Measurements from ENCODE around the gene CHCHD6. TPM values are rescaled to one million over a fixed set of nuclear protein-coding genes. Genes with fewer than 3 reads are reported as not detected.

CHCHD6 gene
- total and polyA plus RNA-seq, 2 of the 4 experiments (the other 2 are of a cell fraction), result 18.8 to 28.9 TPM

GRCh38 chr3:126968391-126969390, 264.7 kb downstream of the CHCHD6 start:
- dilution Hi-C loops (cut with HindIII; ENCODE audit: low sequenced_read_pairs, unreplicated experiment), result no loop called here
- WGBS, 2 experiments (ENCODE audit: extremely low coverage in 2 of 2, insufficient read length in 1 of 2), result 86% methylated on average over 5 of the region's 20 CpGs; no CpG with 5 or more reads in 1 of the 2 experiments
- no peaks in the 10 kb centered on the region for H4K20me1 ChIP-seq (ENCODE audit: insufficient read depth, low read length)
- no peak overlapping the region for H3K23ac ChIP-seq (ENCODE audit: low read depth, low read length)
- H3K4ac ChIP-seq (ENCODE audit: low read depth, low read length), result no peak overlapping the region
- no peak overlapping the region for H3K4me3 ChIP-seq (ENCODE audit: insufficient read depth, low read depth, low read length)
- H4K91ac ChIP-seq (ENCODE audit: insufficient read depth, low read depth, low read length), result no peak overlapping the region
- no peak overlapping the region for H2BK120ac ChIP-seq (ENCODE audit: low read depth, low read length)
- DNase-seq (no peak), ATAC-seq (ENCODE audit: low read depth) (no peak)
- intact Hi-C loops (cut with micrococcal nuclease), result no loop called here
- BruUV-seq (replicated peaks), result no TSS peak
- H3K56ac ChIP-seq (ENCODE audit: extremely low read depth, insufficient read depth, low read length), result no peak overlapping the region
- H4K8ac ChIP-seq (ENCODE audit: low read depth in 2 of 2, low read length in 2 of 2), result no peak overlapping the region
- H2AK9ac ChIP-seq (replicated peaks; ENCODE audit: low read depth, low read length, poor library complexity), result no peak overlapping the region
- no peak overlapping the region for H3K18ac ChIP-seq (ENCODE audit: low read depth, low read length)
- H3K27ac ChIP-seq (ENCODE audit: insufficient read depth, low read length), result no peak overlapping the region
- H3K36me3 ChIP-seq (ENCODE audit: control insufficient read depth, insufficient read depth, low read length), result no peaks in the 10 kb centered on the region
- H2BK15ac ChIP-seq (ENCODE audit: low read depth, low read length), result no peak overlapping the region
- H2BK20ac ChIP-seq (ENCODE audit: low read depth, low read length), result no peak overlapping the region
- no peaks in the 10 kb centered on the region for H3K79me1 ChIP-seq (ENCODE audit: low read depth in 1 of 2, low read length in 2 of 2)
- peak overlapping the region; percentile 10 for H2AFZ ChIP-seq (replicated peaks; ENCODE audit: low read length, poor library complexity)
- H3K4me1 ChIP-seq (ENCODE audit: control insufficient read depth, insufficient read depth, low read length), result peaks cover 12% of the 10 kb centered on the region
- H3K9me3 ChIP-seq (ENCODE audit: control insufficient read depth, insufficient read depth, low read length), result no peaks in the 10 kb centered on the region
- H3K9me1 ChIP-seq (ENCODE audit: insufficient read depth, low read length), result peaks cover 5% of the 10 kb centered on the region
- in situ Hi-C loops (cut with MboI; ENCODE audit: low sequenced_read_pairs), result no loop called here
- CTCF ChIA-PET, result interaction anchor here (1.1 kb wide), 1 partner anchor 14 kb away, joined by 3 read pairs; the partner anchor contains the start of gene PLXNA1
- H3K9ac ChIP-seq (ENCODE audit: low read depth, low read length), result no peak overlapping the region
- H3K4me2 ChIP-seq (ENCODE audit: low read depth, low read length), result no peak overlapping the region
- POLR2A ChIA-PET (ENCODE audit: unreplicated experiment), result interaction anchor here (0.7 kb wide), 1 partner anchor 8 kb away, joined by 3 read pairs; no protein-coding TSS in a partner anchor
- no peak overlapping the region for H2BK5ac ChIP-seq (ENCODE audit: low read depth, low read length, poor library complexity, severe bottlenecking)
- no peak overlapping the region; the same call in 1 of the 2 replicates for H4K5ac ChIP-seq (ENCODE audit: low read depth, low read length)
- TF ChIP-seq NFE2L2 (IDR thresholded peaks at IDR 0.05; ENCODE audit: low read depth, low read length) (no peak), MXI1 (IDR thresholded peaks at IDR 0.05; ENCODE audit: borderline replicate concordance, low read depth, low read length) (no peak), ELK1 (IDR thresholded peaks at IDR 0.05; ENCODE audit: borderline replicate concordance, low read depth, low read length) (no peak), MAZ (IDR thresholded peaks at IDR 0.05; ENCODE audit: borderline replicate concordance, low read depth, low read length) (no peak), RAD21 (IDR thresholded peaks at IDR 0.05; ENCODE audit: low read length) (no peak), SMC3 (IDR thresholded peaks at IDR 0.05; ENCODE audit: low read depth, low read length) (no peak), MAFK (IDR thresholded peaks at IDR 0.05; ENCODE audit: low read depth, low read length) (no peak), POLR2A (IDR thresholded peaks at IDR 0.05; ENCODE audit: low read depth, low read length) (no peak), BHLHE40 (IDR thresholded peaks at IDR 0.05; ENCODE audit: low read depth, low read length) (no peak), CTCF (conservative IDR thresholded peaks at IDR 0.05; ENCODE audit: low read depth, low read length) (no peak)
- H3K14ac ChIP-seq (replicated peaks; ENCODE audit: low read depth, low read length), result 0 out of 2 replicates have a peak overlapping the region, but pooled peaks have one; percentile 39
- no peak overlapping the region for H2AK5ac ChIP-seq (ENCODE audit: low read depth, low read length)
- H3K27me3 ChIP-seq (ENCODE audit: control insufficient read depth, insufficient read depth, low read length), result no peaks in the 10 kb centered on the region; the same call in 1 of the 2 replicates

Data from IMR-90 (cell line).